Endothelial cell of umbilical vein (primary cell): ENCODE results near the gene MINK1. TPM values are rescaled to one million over a fixed set of nuclear protein-coding genes. Genes with fewer than 3 reads are reported as not detected.

ENCODE experiments used
- BruUV-seq: library from RNA; stranded (reverse); fragments of 400-500 nt; replicated peaks from 2 replicates; lab custom pipeline; 2021; lab: Mats Ljungman, UMichigan
- CTCF ChIA-PET: fragments of 300-600, 350-600 bp; sonication (Branson Sonifier 250); formaldehyde crosslinking; loops from one replicate; lab custom pipeline; 2021; ENCODE audit warnings: antibody characterized with exemption, inconsistent platforms; lab: Charles Lee
- POLR2A ChIA-PET: fragments of 300-600, 350-600 bp; sonication (Branson Sonifier 250); formaldehyde crosslinking; loops from one replicate; lab custom pipeline; 2021; ENCODE audit warnings: antibody characterized with exemption, inconsistent platforms; lab: Charles Lee
- DNase-seq: peaks from one replicate; pipeline ENCODE4 v3.0.0-alpha.2; 2011; ENCODE audit warnings: low read depth, low spot score
- FAIRE-seq: peaks from 2 replicates; lab custom pipeline; 2011; peaks lifted over from hg19 to GRCh38; lab: Jason Lieb, UNC
- H2AFZ ChIP-seq: 2 replicates; pipeline ENCODE4 v1.6.0; 2012; ENCODE audit warnings: low read depth, low read length, control low read depth, inconsistent platforms
- H3K27ac ChIP-seq: 2 replicates; pipeline ENCODE4 v1.5.1; 2011; ENCODE audit warnings: low read depth, mild to moderate bottlenecking, control low read depth, low read length, moderate library complexity; ENCODE audit not compliant: insufficient read depth
- H3K27me3 ChIP-seq, 2 experiments: 2 replicates each; pipeline versions ENCODE4 v1.6.0 to v1.6.1; 2011; ENCODE audit warnings: low read length in 2 of 2, mixed read lengths in 1 of 2; ENCODE audit not compliant: control insufficient read depth in 2 of 2, insufficient read depth in 2 of 2
- H3K36me3 ChIP-seq, 2 experiments: 2 replicates in 1 of 2; 3 replicates in 1 of 2; pipeline ENCODE4 v1.5.1; 2011; ENCODE audit warnings: low read length in 2 of 2, mild to moderate bottlenecking in 1 of 2, moderate library complexity in 1 of 2; ENCODE audit not compliant: control insufficient read depth in 2 of 2, insufficient read depth in 2 of 2; ENCODE audit errors: extremely low read depth in 1 of 2
- H3K4me1 ChIP-seq: 3 replicates; pipeline ENCODE4 v1.5.1; 2011; ENCODE audit warnings: mild to moderate bottlenecking, low read length; ENCODE audit not compliant: control insufficient read depth, insufficient read depth; ENCODE audit errors: extremely low read depth
- H3K4me2 ChIP-seq: 2 replicates; pipeline ENCODE4 v1.6.1; 2011; ENCODE audit warnings: low read length, control low read depth, mixed read lengths; ENCODE audit not compliant: insufficient read depth
- H3K4me3 ChIP-seq, 3 experiments: fragments of 200-600 bp in 1 of 3; sonication (generic), shearing (Covaris generic) in 1 of 3; replicated peaks in 1 of 3; 2 replicates each; pipeline ENCODE4 v1.5.1; 2011 to 2016; ENCODE audit warnings: control low read depth in 3 of 3, low read length in 3 of 3, mild to moderate bottlenecking in 2 of 3, inconsistent platforms in 1 of 3, low read depth in 1 of 3, moderate library complexity in 1 of 3; ENCODE audit not compliant: insufficient read depth in 1 of 3
- H3K79me2 ChIP-seq: 2 replicates; pipeline ENCODE4 v1.6.0; 2012; ENCODE audit warnings: low read length, inconsistent platforms; ENCODE audit not compliant: control insufficient read depth, insufficient read depth
- H3K9ac ChIP-seq: replicated peaks from 2 replicates; pipeline ENCODE3; 2011; ENCODE audit warnings: low read length, control low read depth; ENCODE audit not compliant: insufficient read depth; ENCODE audit errors: extremely low read depth
- H3K9me1 ChIP-seq: replicated peaks from 3 replicates; pipeline ENCODE4 v1.6.0; 2011; ENCODE audit warnings: mild to moderate bottlenecking, low read length; ENCODE audit not compliant: control insufficient read depth, insufficient read depth; ENCODE audit errors: extremely low read depth
- H3K9me3 ChIP-seq: replicated peaks from 2 replicates; pipeline ENCODE4 v1.5.1; 2012; ENCODE audit warnings: low read length, inconsistent platforms; ENCODE audit not compliant: control insufficient read depth, insufficient read depth
- H4K20me1 ChIP-seq: replicated peaks from 2 replicates; pipeline ENCODE3; 2011; ENCODE audit warnings: mild to moderate bottlenecking, low read length; ENCODE audit not compliant: control insufficient read depth, insufficient read depth; ENCODE audit errors: extremely low read depth
- EZH2 ChIP-seq: IDR thresholded peaks from 2 replicates; pipeline ENCODE4 v1.6.1; 2012; ENCODE audit warnings: borderline replicate concordance, low read depth, mild to moderate bottlenecking, moderate library complexity, low read length, inconsistent platforms; ENCODE audit not compliant: severe bottlenecking
- FOS ChIP-seq: IDR thresholded peaks from 2 replicates; pipeline ENCODE4 v1.6.1; 2011; ENCODE audit warnings: mild to moderate bottlenecking, low read length, moderate library complexity, borderline replicate concordance; ENCODE audit not compliant: insufficient read depth
- GATA2 ChIP-seq: IDR thresholded peaks from 2 replicates; pipeline ENCODE4 v1.7.0; 2011; ENCODE audit warnings: low read depth, mild to moderate bottlenecking, moderate library complexity, mixed read lengths, low read length; ENCODE audit not compliant: insufficient read length, insufficient read depth
- JUN ChIP-seq: IDR thresholded peaks from 2 replicates; pipeline ENCODE4 v1.6.1; 2011; ENCODE audit warnings: borderline replicate concordance, low read depth; ENCODE audit not compliant: insufficient read length, insufficient read depth
- MYC ChIP-seq: IDR thresholded peaks from one replicate; pipeline ENCODE4 v1.6.1; 2011; ENCODE audit warnings: mild to moderate bottlenecking, low read depth, low read length
- POLR2A ChIP-seq: IDR thresholded peaks from 2 replicates; pipeline ENCODE4 v1.6.1; 2012; ENCODE audit warnings: low read depth, mild to moderate bottlenecking, control low read depth, low read length
- POLR2AphosphoS5 ChIP-seq: IDR thresholded peaks from 2 replicates; pipeline ENCODE4 v1.6.1; 2012; ENCODE audit warnings: low read depth, mild to moderate bottlenecking, control low read depth, low read length, moderate library complexity; ENCODE audit not compliant: insufficient read depth
- dilution Hi-C: fragments of 300-500 bp; cut with MboI; formaldehyde crosslinking; loops from one replicate; pipeline ENCODE4 v1.15.0; 2019; ENCODE audit warnings: low sequenced_read_pairs; ENCODE audit not compliant: extremely low pct_ligation_motif_present
- intact Hi-C: fragments of 100-400 bp; cut with micrococcal nuclease; formaldehyde crosslinking; loops from one replicate; pipeline ENCODE4 v1.10.0; 2022
- polyA plus RNA-seq, 4 experiments: library from polyadenylated mRNA; depleted of rRNA in 3 of 4; stranded (reverse) in 3 of 4; unstranded in 1 of 4; fragments of >200 nt; gene quantifications; 2 replicates each; pipeline versions ENCODE4 v1.2.1 to v1.2.3, GENCODE V29; 2011 to 2012; ENCODE audit warnings: missing spikeins in 1 of 4
- total RNA-seq: library from RNA; stranded (reverse); gene quantifications from 2 replicates; pipeline ENCODE4 v1.2.3, GENCODE V29; 2021
- TF ChIP-seq, protein P1 (sequence below), 2 donors: IDR thresholded peaks; 1 replicate in 1 of 2; 2 replicates in 1 of 2; pipeline ENCODE4 v1.5.1; 2011; ENCODE audit warnings: low read length in 2 of 2, mild to moderate bottlenecking in 2 of 2, moderate library complexity in 2 of 2, control low read depth in 1 of 2, inconsistent platforms in 1 of 2, low read depth in 1 of 2; ENCODE audit not compliant: insufficient read depth in 1 of 2; ENCODE audit errors: extremely low read depth in 1 of 2
- TF ChIP-seq, protein P2 (sequence below): IDR thresholded peaks from 2 replicates; pipeline ENCODE4 v1.6.1; 2011; ENCODE audit not compliant: insufficient read depth, insufficient read length

Gene MINK1
- total and polyA plus RNA-seq, 2 donors (not counting 3 experiments of a cell fraction or from before 2014, with no cell fraction given) = 53.6 to 89.4 TPM

DNA sequence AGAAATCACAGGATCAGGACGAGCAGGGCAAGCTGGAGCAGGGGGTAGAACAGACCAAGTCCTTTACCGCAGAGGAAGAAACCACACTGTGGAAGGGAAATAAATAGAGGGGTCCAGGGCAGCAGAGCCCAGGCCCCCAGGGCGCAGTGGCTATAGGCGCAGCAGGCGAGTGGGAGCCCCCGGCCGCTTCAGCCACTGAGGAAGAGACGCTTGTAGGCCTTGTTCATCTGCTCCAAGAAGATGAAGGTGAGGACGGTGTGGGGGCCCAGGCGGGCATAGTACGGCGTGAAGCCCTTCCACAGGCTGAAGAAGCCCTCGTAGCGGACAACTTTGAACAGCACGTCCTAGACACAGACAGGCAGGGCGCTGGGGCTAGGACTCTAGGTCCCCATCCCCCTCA lies 104.4 kb downstream of the MINK1 start:
- TF ChIP-seq, protein P1, sequence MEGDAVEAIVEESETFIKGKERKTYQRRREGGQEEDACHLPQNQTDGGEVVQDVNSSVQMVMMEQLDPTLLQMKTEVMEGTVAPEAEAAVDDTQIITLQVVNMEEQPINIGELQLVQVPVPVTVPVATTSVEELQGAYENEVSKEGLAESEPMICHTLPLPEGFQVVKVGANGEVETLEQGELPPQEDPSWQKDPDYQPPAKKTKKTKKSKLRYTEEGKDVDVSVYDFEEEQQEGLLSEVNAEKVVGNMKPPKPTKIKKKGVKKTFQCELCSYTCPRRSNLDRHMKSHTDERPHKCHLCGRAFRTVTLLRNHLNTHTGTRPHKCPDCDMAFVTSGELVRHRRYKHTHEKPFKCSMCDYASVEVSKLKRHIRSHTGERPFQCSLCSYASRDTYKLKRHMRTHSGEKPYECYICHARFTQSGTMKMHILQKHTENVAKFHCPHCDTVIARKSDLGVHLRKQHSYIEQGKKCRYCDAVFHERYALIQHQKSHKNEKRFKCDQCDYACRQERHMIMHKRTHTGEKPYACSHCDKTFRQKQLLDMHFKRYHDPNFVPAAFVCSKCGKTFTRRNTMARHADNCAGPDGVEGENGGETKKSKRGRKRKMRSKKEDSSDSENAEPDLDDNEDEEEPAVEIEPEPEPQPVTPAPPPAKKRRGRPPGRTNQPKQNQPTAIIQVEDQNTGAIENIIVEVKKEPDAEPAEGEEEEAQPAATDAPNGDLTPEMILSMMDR (IDR thresholded peaks at IDR 0.05; ENCODE audit: extremely low read depth in 1 of 2, insufficient read depth in 1 of 2, low read depth in 1 of 2, low read length in 2 of 2) = no peak
- TF ChIP-seq GATA2 = no peak
- TF ChIP-seq FOS = no peak
- TF ChIP-seq JUN = no peak
- TF ChIP-seq EZH2 = no peak
- TF ChIP-seq POLR2AphosphoS5 = no peak
- TF ChIP-seq MYC = no peak
- TF ChIP-seq, protein P2, sequence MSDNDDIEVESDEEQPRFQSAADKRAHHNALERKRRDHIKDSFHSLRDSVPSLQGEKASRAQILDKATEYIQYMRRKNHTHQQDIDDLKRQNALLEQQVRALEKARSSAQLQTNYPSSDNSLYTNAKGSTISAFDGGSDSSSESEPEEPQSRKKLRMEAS = no peak
- TF ChIP-seq POLR2A = no peak
- H3K4me2 ChIP-seq = no peak overlapping the region
- no peaks in the 10 kb centered on the region for H4K20me1 ChIP-seq
- BruUV-seq = no TSS peak
- no peaks in the 10 kb centered on the region for H3K9me1 ChIP-seq
- peaks cover 2 to 20% of the 10 kb centered on the region in 2 experiments for H3K36me3 ChIP-seq
- no peak overlapping the region for H3K9ac ChIP-seq
- H3K79me2 ChIP-seq = peaks cover 36% of the 10 kb centered on the region
- no peak overlapping the region for H3K27ac ChIP-seq
- H3K4me3 ChIP-seq = no peak overlapping the region
- H3K4me1 ChIP-seq = peaks cover 23% of the 10 kb centered on the region
- DNase-seq (no peak), FAIRE-seq (no peak)
- no peaks in the 10 kb centered on the region for H3K9me3 ChIP-seq
- dilution Hi-C loops (no loop called here), intact Hi-C loops (no loop called here)
- ChIA-PET CTCF (interaction anchor here (1.8 to 3.3 kb wide), 2 partner anchors 28 kb away, joined by 8 to 44 read pairs; no protein-coding TSS in a partner anchor), POLR2A (no interaction called here)
- no peaks in the 10 kb centered on the region for H3K27me3 ChIP-seq
- no peak overlapping the region for H2AFZ ChIP-seq
